NCI-H345 (cell line): ENCODE results near the gene MAG.

Source experiments
- DNase-seq: peaks from one replicate; lab custom pipeline; 2025; lab: John Stamatoyannopoulos, UW

The MAG gene

DNA sequence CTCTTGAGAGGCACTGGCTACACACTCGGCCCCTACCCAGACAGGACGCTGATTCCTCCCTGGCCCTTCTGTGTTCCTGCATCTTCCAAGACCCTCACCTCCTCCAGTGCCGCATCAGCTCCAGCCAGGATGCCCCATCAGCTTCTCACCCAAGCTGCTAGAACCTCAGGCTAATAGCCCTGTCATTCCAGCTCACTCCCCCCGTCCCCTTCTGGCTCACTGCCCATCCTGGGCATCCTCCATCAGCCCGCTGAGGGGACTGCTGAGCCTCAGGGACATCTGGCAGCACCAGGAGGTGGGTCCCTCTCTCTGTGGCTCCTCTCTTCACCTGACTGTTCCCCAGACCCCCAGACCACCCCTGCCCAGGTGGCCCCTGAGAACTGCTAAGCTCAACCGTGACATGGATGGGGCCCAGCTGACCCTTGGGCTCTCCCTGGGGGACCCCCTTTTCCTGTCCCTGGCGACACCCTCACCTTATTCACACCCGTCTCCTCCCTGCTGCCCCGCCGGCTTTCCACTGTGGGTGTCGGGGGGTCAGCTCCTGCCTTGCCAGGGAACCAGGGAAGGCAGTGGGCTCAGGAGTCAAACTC is 71.1 kb downstream of the MAG start:
- DNase-seq = no peak
